DOHH2 (cell line): ENCODE data around the gene UMAD1.

ENCODE experiments used
- H3F3A ChIP-seq: fragments of 200-600 bp; sonication (generic), shearing (Covaris generic); 2 replicates; pipeline ENCODE4 v1.6.0; 2016; ENCODE audit warnings: antibody characterized with exemption, mild to moderate bottlenecking; ENCODE audit not compliant: control insufficient read depth, insufficient read depth
- H3K27ac ChIP-seq: fragments of 200-600 bp; sonication (generic); 2 replicates; pipeline ENCODE4 v1.5.1; 2014; ENCODE audit warnings: low read depth, mild to moderate bottlenecking, low read length, moderate library complexity
- H3K27me3 ChIP-seq: fragments of 200-600 bp; sonication (generic); 2 replicates; pipeline ENCODE4 v1.6.1; 2014; ENCODE audit warnings: mild to moderate bottlenecking, low read length, mixed read lengths; ENCODE audit not compliant: control insufficient read depth
- H3K36me3 ChIP-seq: fragments of 200-600 bp; sonication (generic); 2 replicates; pipeline ENCODE4 v1.6.1; 2014; ENCODE audit warnings: mild to moderate bottlenecking, low read length, moderate library complexity, mixed read lengths; ENCODE audit not compliant: control insufficient read depth
- H3K4me1 ChIP-seq: fragments of 200-600 bp; sonication (generic); 2 replicates; pipeline ENCODE4 v1.6.1; 2014; ENCODE audit warnings: mild to moderate bottlenecking, low read length, mixed read lengths; ENCODE audit not compliant: control insufficient read depth
- H3K4me2 ChIP-seq: fragments of 200-600 bp; sonication (generic); 2 replicates; pipeline ENCODE4 v1.6.0; 2014; ENCODE audit warnings: mild to moderate bottlenecking, low read length, moderate library complexity
- H3K4me3 ChIP-seq: fragments of 200-600 bp; sonication (generic); 2 replicates; pipeline ENCODE4 v1.5.1; 2014; ENCODE audit warnings: mild to moderate bottlenecking, low read length, mixed read lengths
- H3K79me2 ChIP-seq: fragments of 200-600 bp; sonication (generic); 2 replicates; pipeline ENCODE4 v1.6.1; 2014; ENCODE audit warnings: mild to moderate bottlenecking, low read length, mixed read lengths; ENCODE audit not compliant: control insufficient read depth
- H3K9me2 ChIP-seq: fragments of 200-600 bp; sonication (generic); replicated peaks from 2 replicates; pipeline ENCODE4 v1.6.1; 2014; ENCODE audit warnings: mild to moderate bottlenecking, low read length, mixed read lengths; ENCODE audit not compliant: control insufficient read depth
- H3K9me3 ChIP-seq: fragments of 200-600 bp; sonication (generic); 2 replicates; pipeline ENCODE4 v1.6.1; 2014; ENCODE audit warnings: antibody characterized with exemption, low read length, mixed read lengths; ENCODE audit not compliant: control insufficient read depth, insufficient read depth
- H4K20me1 ChIP-seq: fragments of 200-600 bp; sonication (generic); 2 replicates; pipeline ENCODE4 v1.6.0; 2014; ENCODE audit warnings: low read depth, mild to moderate bottlenecking, antibody characterized with exemption, low read length, moderate library complexity; ENCODE audit not compliant: control insufficient read depth, insufficient read depth
- CTCF ChIP-seq: fragments of 200-600 bp; sonication (generic); IDR thresholded peaks from one replicate; pipeline ENCODE4 v1.5.1; 2014; ENCODE audit warnings: antibody characterized with exemption, mild to moderate bottlenecking, low read depth, low read length; ENCODE audit not compliant: poor library complexity, severe bottlenecking
- EZH2phosphoT487 ChIP-seq: fragments of 200-600 bp; sonication (generic); IDR thresholded peaks from 2 replicates; pipeline ENCODE4 v1.6.1; 2017; ENCODE audit warnings: borderline replicate concordance, mild to moderate bottlenecking, antibody characterized with exemption, low read length, moderate library complexity, mixed read lengths

The UMAD1 gene

GRCh38 chr7:7647495-7648036 lies 7.0 kb downstream of the UMAD1 start:
- Histone ChIP-seq H3K27ac (no peak overlapping the region), H3K27me3 (no peaks in the 10 kb centered on the region), H3K4me1 (peaks cover 2% of the 10 kb centered on the region; the same call in 1 of the 2 replicates), H3K9me3 (no peaks in the 10 kb centered on the region), H3K4me3 (no peak overlapping the region), H3K4me2 (no peak overlapping the region), H3K9me2 (no peaks in the 10 kb centered on the region), H3K36me3 (no peaks in the 10 kb centered on the region; the same call in 1 of the 2 replicates), H4K20me1 (no peaks in the 10 kb centered on the region), H3F3A (no peaks in the 10 kb centered on the region), H3K79me2 (peaks cover 32% of the 10 kb centered on the region)
- TF ChIP-seq CTCF = no peak
- no peak for TF ChIP-seq EZH2phosphoT487

- no peaks in the 10 kb centered on the region for H3K4me1 ChIP-seq
- no peak overlapping the region for H3K27ac ChIP-seq
- H3K9me3 ChIP-seq = no peaks in the 10 kb centered on the region
- no peaks in the 10 kb centered on the region for H3K27me3 ChIP-seq
- H3K4me3 ChIP-seq = no peak overlapping the region
- H3K79me2 ChIP-seq = peaks cover 37% of the 10 kb centered on the region
- H3F3A ChIP-seq = peaks cover 4% of the 10 kb centered on the region; the same call in 1 of the 2 replicates
- H3K4me2 ChIP-seq = no peak overlapping the region
- no peaks in the 10 kb centered on the region for H4K20me1 ChIP-seq
- TF ChIP-seq EZH2phosphoT487 (no peak), CTCF (no peak)
- no peaks in the 10 kb centered on the region for H3K9me2 ChIP-seq
- no peaks in the 10 kb centered on the region for H3K36me3 ChIP-seq
Observed at GRCh38 chr7:7650682-7651206, 10.2 kb downstream of the UMAD1 start.

GRCh38 chr7:7651479-7651878 lies 10.9 kb downstream of the UMAD1 start:
- Histone ChIP-seq H3K9me2 (no peaks in the 10 kb centered on the region), H3K4me3 (no peak overlapping the region), H3K4me1 (no peaks in the 10 kb centered on the region), H3K9me3 (no peaks in the 10 kb centered on the region), H3K79me2 (peaks cover 33% of the 10 kb centered on the region), H3K27me3 (no peaks in the 10 kb centered on the region), H4K20me1 (no peaks in the 10 kb centered on the region), H3F3A (peaks cover 4% of the 10 kb centered on the region; the same call in 1 of the 2 replicates), H3K27ac (no peak overlapping the region), H3K36me3 (no peaks in the 10 kb centered on the region), H3K4me2 (no peak overlapping the region)
- TF ChIP-seq EZH2phosphoT487 (no peak), CTCF (no peak)
